SK-N-SH treated with all-trans-retinoic acid at 6 μM for 48 hours (cell line): Measurements from ENCODE around the gene LHB.
"Not testable (repeated sequence)": the region's sequence is repeated elsewhere in the genome, so short reads cannot be mapped to it uniquely, and the experiment has no call there.

Source experiments
- ATAC-seq: fragments of 200-7000 bp; cut with Tn5 transposase; 3 replicates; pipeline ENCODE4 v1.9.1; 2020; ENCODE audit warnings: mild to moderate bottlenecking, moderate library complexity
- ARNTL ChIP-seq: fragments of 450-650 bp; formaldehyde crosslinking; IDR thresholded peaks from 2 replicates; pipeline ENCODE4 v1.5.0; 2020; ENCODE audit warnings: low read depth, mild to moderate bottlenecking, moderate library complexity, borderline replicate concordance
- CSDC2 ChIP-seq: fragments of 250-450 bp; sonication (Bioruptor Pico); IDR thresholded peaks from 2 replicates; pipeline ENCODE4 v1.5.0; 2020; ENCODE audit warnings: mild to moderate bottlenecking, moderate library complexity
- ESRRG ChIP-seq: fragments of 250-450 bp; sonication (Bioruptor Pico); IDR thresholded peaks from 2 replicates; pipeline ENCODE4 v1.6.1; 2021; ENCODE audit warnings: mild to moderate bottlenecking
- GLIS3 ChIP-seq: fragments of 250-450 bp; sonication (Bioruptor Pico); IDR thresholded peaks from 2 replicates; pipeline ENCODE4 v1.5.0; 2020; ENCODE audit warnings: mild to moderate bottlenecking, moderate library complexity
- PPARA ChIP-seq: fragments of 250-450 bp; sonication (Bioruptor Pico); IDR thresholded peaks from 2 replicates; pipeline ENCODE4 v1.5.0; 2020; ENCODE audit warnings: mild to moderate bottlenecking, borderline replicate concordance
- SNAI2 ChIP-seq: fragments of 250-450 bp; sonication (Bioruptor Pico); IDR thresholded peaks from 2 replicates; pipeline ENCODE4 v1.5.0; 2020; ENCODE audit warnings: mild to moderate bottlenecking, moderate library complexity
- TCF4 ChIP-seq: fragments of 250-450 bp; sonication (Bioruptor Pico); IDR thresholded peaks from 2 replicates; pipeline ENCODE4 v1.8.0; 2021; ENCODE audit warnings: mild to moderate bottlenecking, moderate library complexity, borderline replicate concordance
- TOX ChIP-seq: fragments of 250-450 bp; sonication (Bioruptor Pico); IDR thresholded peaks from 2 replicates; pipeline ENCODE4 v1.8.0; 2021; ENCODE audit warnings: mild to moderate bottlenecking, moderate library complexity, borderline replicate concordance
- ZC3H10 ChIP-seq: fragments of 250-450 bp; sonication (Bioruptor Pico); IDR thresholded peaks from 2 replicates; pipeline ENCODE4 v1.5.1; 2021; ENCODE audit warnings: mild to moderate bottlenecking, moderate library complexity
- ZFP3 ChIP-seq: fragments of 250-450 bp; sonication (Bioruptor Pico); IDR thresholded peaks from 2 replicates; pipeline ENCODE4 v1.5.0; 2020; ENCODE audit warnings: mild to moderate bottlenecking, moderate library complexity
- ZNF565 ChIP-seq: fragments of 450-650 bp; formaldehyde crosslinking; conservative IDR thresholded peaks from 2 replicates; pipeline ENCODE4 v1.5.0; 2020; ENCODE audit warnings: low read depth, mild to moderate bottlenecking, moderate library complexity
- ZNF8 ChIP-seq: fragments of 450-650 bp; formaldehyde crosslinking; IDR thresholded peaks from 2 replicates; pipeline ENCODE4 v1.5.0; 2020; ENCODE audit warnings: mild to moderate bottlenecking, moderate library complexity
- TF ChIP-seq, protein P1 (sequence below): fragments of 250-450 bp; sonication (Bioruptor Pico); IDR thresholded peaks from 2 replicates; pipeline ENCODE4 v1.8.0; 2021; ENCODE audit warnings: low read depth, mild to moderate bottlenecking, moderate library complexity, borderline replicate concordance
- TF ChIP-seq, protein P2 (sequence below): fragments of 250-450 bp; sonication (Bioruptor Pico); IDR thresholded peaks from 2 replicates; pipeline ENCODE4 v1.8.0; 2020; ENCODE audit warnings: mild to moderate bottlenecking, moderate library complexity, borderline replicate concordance
- TF ChIP-seq, protein P3 (sequence below): fragments of 250-450 bp; sonication (Bioruptor Pico); IDR thresholded peaks from 2 replicates; pipeline ENCODE4 v1.5.1; 2021; ENCODE audit warnings: mild to moderate bottlenecking, moderate library complexity
- TF ChIP-seq, protein P4 (sequence below): fragments of 250-450 bp; sonication (Bioruptor Pico); IDR thresholded peaks from 2 replicates; pipeline ENCODE4 v1.5.1; 2020; ENCODE audit warnings: low read depth, mild to moderate bottlenecking, moderate library complexity

The LHB gene

DNA sequence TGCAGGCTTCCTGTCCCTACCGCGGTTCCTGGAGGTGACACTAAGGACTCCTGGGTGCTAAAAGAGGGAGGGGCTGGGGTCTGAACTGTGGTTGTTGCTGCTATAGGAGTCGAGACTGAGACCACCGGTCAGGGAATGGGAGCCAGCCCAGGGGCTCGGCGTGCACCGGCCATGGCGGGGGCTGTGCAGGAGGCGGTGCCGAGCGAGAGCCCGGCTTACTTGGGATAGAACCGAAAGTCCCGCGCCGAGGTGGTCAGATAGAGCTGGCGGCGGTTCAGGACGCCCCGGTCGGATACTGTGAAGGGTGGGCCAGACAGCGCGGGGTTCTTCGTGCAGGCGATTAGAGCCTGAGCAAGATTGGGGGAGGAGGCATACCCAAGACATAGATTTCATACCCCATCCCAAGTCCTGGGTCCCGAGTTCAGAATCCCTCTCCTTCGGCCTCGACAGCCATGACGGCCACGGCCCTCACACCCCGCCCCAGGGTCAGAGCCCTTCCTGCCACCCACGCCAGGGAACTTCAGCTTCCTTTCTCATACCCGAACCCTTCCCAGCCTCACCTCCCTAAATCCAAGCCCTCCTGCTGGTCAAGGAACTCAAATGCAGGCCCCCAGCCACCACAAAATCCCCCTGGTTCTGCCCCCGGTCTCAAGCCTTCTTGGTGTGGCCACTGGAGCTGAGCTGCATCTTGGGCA is 40.2 kb upstream of the LHB start:
- peak; percentile 23 for ATAC-seq

DNA sequence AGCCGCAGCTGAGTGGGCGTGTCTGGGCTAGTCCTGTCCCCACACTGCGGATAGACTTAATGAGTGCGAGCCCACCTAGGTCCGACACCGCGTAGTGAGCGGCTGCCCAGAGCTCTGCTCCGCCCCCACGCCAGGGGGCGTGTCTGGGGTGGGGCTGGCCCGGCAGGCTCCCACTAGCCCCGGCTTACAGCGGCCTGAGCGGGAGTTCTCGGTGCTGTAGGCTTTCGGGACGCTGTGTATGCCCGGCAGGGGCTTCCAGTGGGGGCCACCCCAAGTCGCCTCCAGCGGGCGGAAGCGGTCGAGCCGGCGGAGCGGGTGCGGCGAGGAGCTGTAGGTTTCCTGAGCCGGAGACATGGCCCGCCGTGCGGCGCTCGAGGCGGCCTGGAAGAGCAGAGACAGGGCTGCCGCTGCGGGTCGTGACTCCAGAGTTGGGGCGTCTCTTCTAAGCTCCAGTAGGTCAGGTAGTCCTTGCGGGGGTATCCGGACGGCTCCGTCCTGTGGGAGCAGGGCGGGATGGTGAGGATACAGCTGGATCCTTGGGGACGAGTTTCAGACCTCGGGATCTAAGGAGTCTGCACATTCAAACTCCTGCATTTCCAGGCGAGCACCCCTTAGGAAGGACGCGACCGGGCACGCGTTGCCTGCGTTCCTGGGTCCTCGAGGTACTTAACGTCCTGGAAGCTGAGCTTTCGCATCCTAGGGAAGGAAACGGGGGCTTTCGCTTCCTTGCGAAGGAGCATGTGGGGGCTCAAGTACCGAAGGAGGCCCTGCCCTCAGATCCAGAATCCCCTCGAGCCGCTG is 39.4 kb upstream of the LHB start:
- peak; percentile 88 for ATAC-seq
- no peak for TF ChIP-seq ZNF565
- no peak for TF ChIP-seq ARNTL (CRISPR knock-in tag)
- no peak for TF ChIP-seq CSDC2 (CRISPR knock-in tag)
- TF ChIP-seq, protein P1, sequence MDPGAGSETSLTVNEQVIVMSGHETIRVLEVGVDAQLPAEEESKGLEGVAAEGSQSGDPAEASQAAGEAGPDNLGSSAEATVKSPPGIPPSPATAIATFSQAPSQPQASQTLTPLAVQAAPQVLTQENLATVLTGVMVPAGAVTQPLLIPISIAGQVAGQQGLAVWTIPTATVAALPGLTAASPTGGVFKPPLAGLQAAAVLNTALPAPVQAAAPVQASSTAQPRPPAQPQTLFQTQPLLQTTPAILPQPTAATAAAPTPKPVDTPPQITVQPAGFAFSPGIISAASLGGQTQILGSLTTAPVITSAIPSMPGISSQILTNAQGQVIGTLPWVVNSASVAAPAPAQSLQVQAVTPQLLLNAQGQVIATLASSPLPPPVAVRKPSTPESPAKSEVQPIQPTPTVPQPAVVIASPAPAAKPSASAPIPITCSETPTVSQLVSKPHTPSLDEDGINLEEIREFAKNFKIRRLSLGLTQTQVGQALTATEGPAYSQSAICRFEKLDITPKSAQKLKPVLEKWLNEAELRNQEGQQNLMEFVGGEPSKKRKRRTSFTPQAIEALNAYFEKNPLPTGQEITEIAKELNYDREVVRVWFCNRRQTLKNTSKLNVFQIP (CRISPR knock-in tag), result no peak
- no peak for TF ChIP-seq GLIS3 (CRISPR knock-in tag)
- TF ChIP-seq, protein P2, sequence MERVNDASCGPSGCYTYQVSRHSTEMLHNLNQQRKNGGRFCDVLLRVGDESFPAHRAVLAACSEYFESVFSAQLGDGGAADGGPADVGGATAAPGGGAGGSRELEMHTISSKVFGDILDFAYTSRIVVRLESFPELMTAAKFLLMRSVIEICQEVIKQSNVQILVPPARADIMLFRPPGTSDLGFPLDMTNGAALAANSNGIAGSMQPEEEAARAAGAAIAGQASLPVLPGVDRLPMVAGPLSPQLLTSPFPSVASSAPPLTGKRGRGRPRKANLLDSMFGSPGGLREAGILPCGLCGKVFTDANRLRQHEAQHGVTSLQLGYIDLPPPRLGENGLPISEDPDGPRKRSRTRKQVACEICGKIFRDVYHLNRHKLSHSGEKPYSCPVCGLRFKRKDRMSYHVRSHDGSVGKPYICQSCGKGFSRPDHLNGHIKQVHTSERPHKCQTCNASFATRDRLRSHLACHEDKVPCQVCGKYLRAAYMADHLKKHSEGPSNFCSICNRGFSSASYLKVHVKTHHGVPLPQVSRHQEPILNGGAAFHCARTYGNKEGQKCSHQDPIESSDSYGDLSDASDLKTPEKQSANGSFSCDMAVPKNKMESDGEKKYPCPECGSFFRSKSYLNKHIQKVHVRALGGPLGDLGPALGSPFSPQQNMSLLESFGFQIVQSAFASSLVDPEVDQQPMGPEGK, result no peak

DNA sequence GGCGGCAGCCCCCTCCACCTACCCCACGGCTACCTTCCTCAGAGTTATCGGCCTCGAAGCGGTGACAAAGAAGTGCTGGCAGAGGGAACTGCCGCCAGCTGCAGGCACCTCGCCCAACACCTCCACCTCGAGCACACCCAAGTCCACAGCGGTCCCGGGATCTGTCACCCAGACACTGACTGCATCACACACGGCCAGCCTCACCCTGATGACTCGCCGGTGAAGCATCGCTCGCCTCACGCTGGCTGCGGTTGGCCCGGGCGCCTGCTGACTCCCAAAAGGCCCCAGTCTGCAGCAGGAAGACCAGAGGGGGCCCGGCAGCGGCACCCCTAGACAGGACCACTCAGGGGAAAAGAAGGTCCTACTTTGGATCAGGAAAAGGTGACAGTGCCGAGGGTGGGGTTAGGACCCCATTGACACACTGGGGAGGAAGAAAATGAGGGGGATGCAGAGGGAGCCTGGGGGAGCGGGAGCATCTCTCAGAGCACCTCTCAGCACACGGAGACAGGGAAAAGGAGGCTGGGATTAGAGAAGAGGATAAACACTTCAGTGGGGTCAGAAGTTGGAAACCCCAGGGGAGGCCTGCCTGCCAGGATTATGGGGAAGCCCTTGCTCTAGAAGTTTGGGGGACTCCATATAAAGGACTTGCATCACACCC is 33.6 kb upstream of the LHB start:
- peak; percentile 65 for ATAC-seq

DNA sequence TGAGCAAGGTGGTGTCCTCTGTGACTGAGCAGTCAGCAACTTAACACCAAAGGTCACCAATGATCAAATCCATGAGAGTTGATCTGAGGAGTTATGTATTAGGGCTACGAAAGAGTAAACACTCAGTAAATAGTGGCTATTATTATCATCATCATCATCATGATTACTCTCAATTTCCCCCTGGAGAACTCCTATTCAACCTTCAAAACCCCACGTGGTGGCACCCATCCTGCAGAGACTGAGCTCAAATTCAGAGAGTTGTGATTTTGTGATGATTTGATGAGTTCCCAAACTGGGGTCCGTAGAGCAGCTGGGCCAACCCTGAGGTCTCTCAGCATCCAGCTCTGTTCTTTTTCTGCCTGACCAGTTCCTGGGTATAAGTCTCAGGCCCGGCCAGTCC is 32.9 kb upstream of the LHB start:
- ATAC-seq, result not testable (repeated sequence)
- TF ChIP-seq ZFP3 (CRISPR knock-in tag), result peak; percentile 99

DNA sequence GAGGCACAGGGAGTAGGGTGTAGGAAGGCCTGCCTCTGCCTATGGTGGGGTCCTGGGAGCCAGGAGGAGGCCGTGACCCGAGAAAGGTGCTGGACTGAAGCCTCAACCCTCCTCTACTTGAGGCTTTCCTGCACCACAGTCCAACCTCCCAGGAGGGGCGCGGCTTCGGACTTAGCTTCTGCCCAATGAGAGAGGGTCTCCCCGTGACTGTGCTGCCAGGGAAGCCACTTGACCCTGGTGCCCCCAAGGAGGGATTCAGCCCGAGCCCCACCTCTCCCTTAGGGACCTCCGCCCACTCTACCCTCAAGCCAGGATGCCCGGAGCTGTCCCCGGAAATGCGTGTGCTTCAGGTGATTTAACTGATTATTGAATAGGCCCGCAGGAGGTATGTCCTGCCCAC is 32.1 kb upstream of the LHB start, which contains the start of gene CGB8:
TSS of gene CGB8 (minus strand) at position 101 of the 400 bp plus-strand sequence. CDS start 372 bp downstream, outside the sequence.
- not testable (repeated sequence) for ATAC-seq

DNA sequence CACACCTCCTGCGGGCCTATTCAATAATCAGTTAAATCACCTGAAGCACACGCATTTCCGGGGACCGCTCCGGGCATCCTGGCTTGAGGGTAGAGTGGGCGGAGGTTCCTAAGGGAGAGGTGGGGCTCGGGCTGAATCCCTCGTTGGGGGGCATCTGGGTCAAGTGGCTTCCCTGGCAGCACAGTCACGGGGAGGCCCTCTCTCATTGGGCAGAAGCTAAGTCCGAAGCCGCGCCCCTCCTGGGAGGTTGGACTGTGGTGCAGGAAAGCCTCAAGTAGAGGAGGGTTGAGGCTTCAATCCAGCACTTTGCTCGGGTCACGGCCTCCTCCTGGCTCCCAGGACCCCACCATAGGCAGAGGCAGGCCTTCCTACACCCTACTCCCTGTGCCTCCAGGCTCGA is 26.7 kb upstream of the LHB start, which contains the start of gene CGB5:
TSS of gene CGB5 (plus strand) at position 301 of the 400 bp plus-strand sequence. CDS start 362 bp downstream, outside the sequence.
- not testable (repeated sequence) for ATAC-seq

DNA sequence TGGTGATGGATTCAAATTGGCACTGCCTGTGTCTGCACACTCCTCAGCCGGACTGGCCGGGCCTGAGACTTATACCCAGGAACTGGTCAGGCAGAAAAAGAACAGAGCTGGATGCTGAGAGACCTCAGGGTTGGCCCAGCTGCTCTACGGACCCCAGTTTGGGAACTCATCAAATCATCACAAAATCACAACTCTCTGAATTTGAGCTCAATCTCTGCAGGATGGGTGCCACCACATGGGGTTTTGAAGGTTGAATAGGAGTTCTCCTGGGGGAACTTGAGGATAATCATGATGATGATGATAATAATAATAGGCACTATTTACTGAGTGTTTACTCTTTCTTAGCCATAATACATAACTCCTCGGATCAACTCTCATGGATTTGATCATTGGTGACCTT is 25.8 kb upstream of the LHB start:
- ATAC-seq, result not testable (repeated sequence)
- TF ChIP-seq ZFP3 (CRISPR knock-in tag), result peak; percentile 95

DNA sequence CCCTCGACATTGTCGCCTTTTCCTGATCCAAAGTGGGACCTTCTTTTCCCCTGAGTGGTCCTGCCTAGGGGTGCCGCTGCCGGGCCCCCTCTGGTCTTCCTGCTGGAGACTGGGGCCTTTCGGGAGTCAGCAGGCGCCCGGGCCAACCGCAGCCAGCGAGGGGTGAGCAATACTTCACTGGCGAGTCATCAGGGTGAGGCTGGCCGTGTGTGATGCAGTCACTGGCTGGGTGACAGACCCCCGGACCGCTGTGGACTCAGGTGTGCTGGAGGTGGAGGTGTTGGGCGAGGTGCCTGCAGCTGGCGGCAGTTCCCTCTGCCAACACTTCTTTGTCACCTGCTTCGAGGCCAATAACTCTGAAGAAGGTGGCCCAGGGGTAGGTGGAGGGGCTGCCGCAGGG is 25.3 kb upstream of the LHB start:
- ATAC-seq, result no peak
- no peak for TF ChIP-seq ESRRG (CRISPR knock-in tag)
- no peak for TF ChIP-seq ZNF8 (CRISPR knock-in tag)
- TF ChIP-seq PPARA, result no peak
- TF ChIP-seq, protein P3, sequence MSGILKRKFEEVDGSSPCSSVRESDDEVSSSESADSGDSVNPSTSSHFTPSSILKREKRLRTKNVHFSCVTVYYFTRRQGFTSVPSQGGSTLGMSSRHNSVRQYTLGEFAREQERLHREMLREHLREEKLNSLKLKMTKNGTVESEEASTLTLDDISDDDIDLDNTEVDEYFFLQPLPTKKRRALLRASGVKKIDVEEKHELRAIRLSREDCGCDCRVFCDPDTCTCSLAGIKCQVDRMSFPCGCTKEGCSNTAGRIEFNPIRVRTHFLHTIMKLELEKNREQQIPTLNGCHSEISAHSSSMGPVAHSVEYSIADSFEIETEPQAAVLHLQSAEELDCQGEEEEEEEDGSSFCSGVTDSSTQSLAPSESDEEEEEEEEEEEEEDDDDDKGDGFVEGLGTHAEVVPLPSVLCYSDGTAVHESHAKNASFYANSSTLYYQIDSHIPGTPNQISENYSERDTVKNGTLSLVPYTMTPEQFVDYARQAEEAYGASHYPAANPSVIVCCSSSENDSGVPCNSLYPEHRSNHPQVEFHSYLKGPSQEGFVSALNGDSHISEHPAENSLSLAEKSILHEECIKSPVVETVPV (CRISPR knock-in tag), result no peak
- TF ChIP-seq, protein P4, sequence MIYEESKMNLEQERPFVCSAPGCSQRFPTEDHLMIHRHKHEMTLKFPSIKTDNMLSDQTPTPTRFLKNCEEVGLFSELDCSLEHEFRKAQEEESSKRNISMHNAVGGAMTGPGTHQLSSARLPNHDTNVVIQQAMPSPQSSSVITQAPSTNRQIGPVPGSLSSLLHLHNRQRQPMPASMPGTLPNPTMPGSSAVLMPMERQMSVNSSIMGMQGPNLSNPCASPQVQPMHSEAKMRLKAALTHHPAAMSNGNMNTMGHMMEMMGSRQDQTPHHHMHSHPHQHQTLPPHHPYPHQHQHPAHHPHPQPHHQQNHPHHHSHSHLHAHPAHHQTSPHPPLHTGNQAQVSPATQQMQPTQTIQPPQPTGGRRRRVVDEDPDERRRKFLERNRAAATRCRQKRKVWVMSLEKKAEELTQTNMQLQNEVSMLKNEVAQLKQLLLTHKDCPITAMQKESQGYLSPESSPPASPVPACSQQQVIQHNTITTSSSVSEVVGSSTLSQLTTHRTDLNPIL (CRISPR knock-in tag), result no peak
- TF ChIP-seq SNAI2 (CRISPR knock-in tag), result no peak
- no peak for TF ChIP-seq ZFP3 (CRISPR knock-in tag)
- TF ChIP-seq, protein P2, result no peak
- TF ChIP-seq TOX (CRISPR knock-in tag), result no peak
- TF ChIP-seq ZNF565, result no peak
- TF ChIP-seq ZC3H10 (CRISPR knock-in tag), result no peak
- TF ChIP-seq ARNTL (CRISPR knock-in tag), result no peak
- TF ChIP-seq TCF4 (CRISPR knock-in tag), result no peak
- TF ChIP-seq GLIS3 (CRISPR knock-in tag), result no peak
- TF ChIP-seq, protein P1 (CRISPR knock-in tag), result no peak
